NCI-H2227 treated with DMSO at 0.1 percent for 48 hours (cell line): Measurements from ENCODE around the gene RNF6.

Source experiments
- DNase-seq: peaks from one replicate; lab custom pipeline; 2025; lab: John Stamatoyannopoulos, UW

Gene RNF6

GRCh38 chr13:26225896-26226617, 3.9 kb upstream of the RNF6 start:
- DNase-seq = no peak

- no peak for DNase-seq
These were observed 469 bp upstream of the RNF6 start for GRCh38 chr13:26222520-26223046.

GRCh38 chr13:26221399-26221720, 754 bp downstream of the RNF6 start:
- DNase-seq = peak; percentile 45

- DNase-seq = no peak
These were observed 1.5 kb downstream of the RNF6 start for GRCh38 chr13:26220575-26220974.

GRCh38 chr13:26219726-26220125, 2.4 kb downstream of the RNF6 start:
- DNase-seq = no peak

- no peak for DNase-seq
These were observed 6.1 kb downstream of the RNF6 start for GRCh38 chr13:26216042-26216441.

- DNase-seq = no peak
These were observed 8.1 kb downstream of the RNF6 start for GRCh38 chr13:26213982-26214381.

- DNase-seq = no peak
These were observed 8.8 kb downstream of the RNF6 start for GRCh38 chr13:26213345-26213744.

GRCh38 chr13:26208287-26208686, 13.8 kb downstream of the RNF6 start:
- no peak for DNase-seq

- DNase-seq = no peak
These were observed 19.6 kb downstream of the RNF6 start for GRCh38 chr13:26202365-26202972.

GRCh38 chr13:26200811-26201210, 21.3 kb downstream of the RNF6 start:
- no peak for DNase-seq

GRCh38 chr13:26198116-26198515, 24.0 kb downstream of the RNF6 start:
- no peak for DNase-seq

GRCh38 chr13:26197298-26197697, 24.8 kb downstream of the RNF6 start:
- DNase-seq = no peak

GRCh38 chr13:26186995-26187394, 35.1 kb downstream of the RNF6 start:
- DNase-seq = no peak

- peak; percentile 85 for DNase-seq
These were observed 35.8 kb downstream of the RNF6 start for GRCh38 chr13:26186118-26186870.

GRCh38 chr13:26185720-26186117, 36.4 kb downstream of the RNF6 start:
- DNase-seq = no peak

GRCh38 chr13:26184791-26185250, 37.3 kb downstream of the RNF6 start:
- peak; percentile 11 for DNase-seq

- no peak for DNase-seq
These were observed 38.7 kb downstream of the RNF6 start for GRCh38 chr13:26183416-26183815.

- no peak for DNase-seq
These were observed 42.8 kb downstream of the RNF6 start for GRCh38 chr13:26179344-26179743.

GRCh38 chr13:26168835-26169234, 53.3 kb downstream of the RNF6 start:
- DNase-seq = no peak

GRCh38 chr13:26168237-26168814, 53.8 kb downstream of the RNF6 start:
- no peak for DNase-seq

GRCh38 chr13:26163812-26164211, 58.3 kb downstream of the RNF6 start:
- DNase-seq = no peak
